K562 (cell line): ENCODE measurements around the gene SOX30.

Experiments
- MEF2D ChIP-seq: conservative IDR thresholded peaks from 2 replicates; pipeline ENCODE4 v1.6.1; 2016; ENCODE audit warnings: low read depth, missing genetic modification characterization, missing compliant biosample characterization
- TCF7 ChIP-seq: sonication (generic); IDR thresholded peaks from 2 replicates; pipeline ENCODE4 v1.6.1; 2016; ENCODE audit warnings: antibody characterized with exemption, borderline replicate concordance

DNA sequence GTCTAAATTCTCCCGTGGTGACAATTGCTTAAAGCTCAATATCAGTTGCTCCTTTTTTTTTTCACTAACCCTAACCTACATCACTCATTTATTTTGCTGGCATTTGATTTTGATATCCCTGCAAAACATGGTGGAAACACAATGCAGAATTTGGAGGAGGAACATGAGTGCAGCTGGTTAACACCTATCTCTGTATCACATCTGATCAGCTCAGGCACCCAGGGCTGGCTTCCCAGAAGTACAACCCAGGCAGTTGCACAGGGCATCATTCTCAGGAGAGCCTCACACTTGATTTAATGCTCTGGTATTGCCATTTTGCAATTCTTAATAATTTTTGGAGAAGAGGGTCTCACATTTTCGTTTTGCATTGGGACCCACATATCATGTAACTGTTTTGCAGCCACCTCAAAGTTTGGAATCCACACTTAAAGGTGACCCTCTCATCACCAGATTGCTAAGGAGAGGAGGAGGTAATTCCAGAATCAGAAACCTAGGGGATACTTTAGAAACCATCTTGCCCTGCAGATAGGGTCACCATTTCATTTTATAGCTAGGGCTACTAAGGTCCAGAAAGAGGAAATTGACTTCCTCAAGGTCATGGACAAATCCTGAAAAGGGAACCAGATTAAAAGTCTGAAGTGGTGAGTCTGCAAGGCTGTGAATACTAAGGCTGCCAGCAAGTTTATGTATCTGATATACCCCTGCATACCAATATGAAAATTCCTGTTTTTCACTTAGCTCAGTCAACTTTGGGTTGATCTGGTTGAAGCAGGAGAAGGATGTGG is 57.4 kb downstream of the SOX30 start:
- TF ChIP-seq MEF2D (tag): no peak
- no peak for TF ChIP-seq TCF7
